IPS DF 4.7 (cell line): ENCODE measurements around the gene ITFG1.
A peak's percentile ranks its signal among the peaks of the same experiment; 100 is the strongest.

Source experiments
- DNase-seq: peaks from one replicate; pipeline ENCODE4 v3.0.0-alpha.2; 2013; ENCODE audit warnings: low spot score; ENCODE audit errors: extremely low read depth

Gene ITFG1

DNA sequence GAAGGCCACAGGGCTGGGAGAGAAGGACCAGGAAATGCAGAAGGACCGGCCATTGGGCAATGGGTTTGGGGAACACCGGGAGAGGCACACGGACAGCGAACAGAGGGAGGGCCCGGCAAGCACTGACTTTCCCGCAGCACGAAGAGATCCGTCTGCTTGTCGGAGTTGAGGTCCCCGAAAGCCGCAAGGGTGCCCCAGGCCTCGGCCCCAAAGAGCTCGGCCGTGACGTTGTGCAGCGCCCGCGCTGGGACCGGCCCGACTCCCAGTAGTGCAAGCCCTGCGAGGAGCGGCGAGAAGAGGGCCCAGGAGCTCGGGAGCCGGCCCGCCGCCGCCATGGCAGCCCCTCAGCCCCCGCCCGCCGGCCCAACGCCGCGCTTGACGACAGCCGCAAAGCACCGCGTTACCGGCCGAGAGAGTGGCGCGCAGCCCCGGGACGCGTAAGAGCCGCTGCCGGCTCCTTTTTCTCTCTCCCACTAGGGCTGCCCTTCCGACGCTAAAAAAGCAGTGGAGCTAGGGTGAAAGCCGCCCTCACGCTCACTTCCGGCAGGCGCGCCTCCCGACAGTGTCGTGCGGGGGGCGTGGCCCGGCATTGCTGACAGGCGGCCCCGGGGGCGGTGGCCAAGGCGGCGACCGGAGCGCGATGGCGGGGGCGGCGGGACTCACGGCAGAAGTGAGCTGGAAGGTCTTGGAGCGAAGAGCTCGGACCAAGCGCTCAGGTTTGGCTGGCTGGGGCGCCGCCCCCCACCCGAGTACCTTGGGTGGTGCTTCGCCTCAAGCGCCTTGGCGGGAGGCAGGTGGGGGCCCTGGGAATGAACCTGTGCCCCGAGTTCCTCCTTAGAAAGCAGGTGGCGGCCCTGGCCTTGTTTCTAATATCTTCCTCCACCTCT is at the start of gene ITFG1, which contains the start of gene PHKB:
ITFG1 (minus strand) TSS at position 353 of the 887 bp plus-strand sequence; CDS start at position 335, 18 bp downstream.
PHKB (plus strand) TSS at position 621 of the 887 bp plus-strand sequence; CDS start at position 641, 20 bp downstream.
- peak; percentile 30 for DNase-seq

DNA sequence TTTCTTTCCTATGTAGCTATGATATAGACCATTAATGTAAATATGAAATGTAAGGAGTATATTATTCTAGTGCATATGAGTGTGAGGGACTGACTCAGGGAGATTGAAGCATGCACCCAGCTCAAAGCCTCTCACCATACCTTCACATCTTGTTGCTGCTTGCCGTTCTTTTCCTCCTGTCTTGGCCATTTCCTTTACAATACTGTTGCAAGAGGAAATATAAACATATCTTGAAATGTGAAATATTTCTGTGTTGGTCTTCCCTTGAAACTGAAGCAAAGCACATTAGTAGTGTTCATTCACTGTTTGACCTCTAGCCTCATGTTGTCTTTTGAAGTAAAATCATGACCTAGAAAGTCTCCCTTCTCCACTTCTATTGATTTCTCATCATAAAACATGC is 46.8 kb upstream of the ITFG1 start:
- DNase-seq: no peak

DNA sequence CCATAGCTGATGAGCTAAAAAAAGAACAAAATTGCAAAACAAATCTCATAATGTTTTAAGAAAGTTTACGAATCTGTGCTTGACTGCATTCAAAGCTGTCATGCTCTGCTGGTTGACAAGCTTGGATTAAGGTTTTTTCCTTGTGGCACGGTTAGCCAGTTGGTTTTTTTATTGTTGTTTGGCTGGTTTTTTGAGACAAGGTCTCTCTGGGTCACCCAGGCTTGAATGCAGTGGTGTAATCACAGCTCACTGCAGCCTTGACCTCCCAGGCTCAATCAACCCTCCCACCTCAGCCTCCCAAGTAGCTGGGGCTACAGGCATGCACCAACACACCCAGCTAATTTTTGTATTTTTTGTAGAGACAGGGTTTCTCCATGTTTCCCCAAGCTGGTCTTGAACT is 45.9 kb upstream of the ITFG1 start:
- no peak for DNase-seq

DNA sequence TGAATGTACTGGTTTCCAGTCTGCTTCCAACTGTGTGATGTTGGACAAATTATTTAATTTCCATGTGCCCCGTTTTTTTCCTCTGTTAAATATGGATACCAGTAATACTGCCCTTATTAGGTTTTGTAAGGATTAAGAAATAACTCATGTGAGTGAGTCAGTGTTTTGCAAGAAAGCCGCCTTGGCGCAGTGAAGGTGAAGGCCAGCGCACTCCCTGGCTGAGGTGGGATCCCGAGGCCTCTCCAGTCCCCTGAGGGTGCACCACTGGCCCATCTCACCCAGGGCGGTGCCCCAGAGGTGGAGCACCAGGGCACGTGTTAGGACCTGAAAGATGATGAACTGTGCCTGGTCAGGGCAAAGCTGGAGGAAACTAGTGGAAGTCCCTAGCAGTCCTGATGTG is 43.7 kb upstream of the ITFG1 start:
- DNase-seq: no peak

DNA sequence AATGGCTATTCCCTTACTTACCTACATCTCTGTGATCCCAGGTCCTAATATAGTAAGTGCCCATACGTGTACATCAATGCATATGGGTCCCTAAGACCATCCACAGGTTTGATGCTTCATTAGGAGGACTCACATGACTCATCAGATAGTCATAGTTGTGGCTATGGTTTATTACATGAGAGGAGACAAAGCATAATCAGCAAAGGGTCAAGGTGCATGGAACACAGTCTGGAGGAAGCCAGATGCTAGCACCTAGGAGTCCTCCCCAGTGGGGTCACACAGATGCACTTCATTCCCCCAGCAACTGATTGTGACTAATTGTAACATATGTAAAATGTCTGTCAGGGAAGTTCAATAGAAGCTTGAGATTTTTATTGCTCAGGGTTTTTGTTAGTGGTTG is 43.1 kb upstream of the ITFG1 start:
- DNase-seq: no peak

DNA sequence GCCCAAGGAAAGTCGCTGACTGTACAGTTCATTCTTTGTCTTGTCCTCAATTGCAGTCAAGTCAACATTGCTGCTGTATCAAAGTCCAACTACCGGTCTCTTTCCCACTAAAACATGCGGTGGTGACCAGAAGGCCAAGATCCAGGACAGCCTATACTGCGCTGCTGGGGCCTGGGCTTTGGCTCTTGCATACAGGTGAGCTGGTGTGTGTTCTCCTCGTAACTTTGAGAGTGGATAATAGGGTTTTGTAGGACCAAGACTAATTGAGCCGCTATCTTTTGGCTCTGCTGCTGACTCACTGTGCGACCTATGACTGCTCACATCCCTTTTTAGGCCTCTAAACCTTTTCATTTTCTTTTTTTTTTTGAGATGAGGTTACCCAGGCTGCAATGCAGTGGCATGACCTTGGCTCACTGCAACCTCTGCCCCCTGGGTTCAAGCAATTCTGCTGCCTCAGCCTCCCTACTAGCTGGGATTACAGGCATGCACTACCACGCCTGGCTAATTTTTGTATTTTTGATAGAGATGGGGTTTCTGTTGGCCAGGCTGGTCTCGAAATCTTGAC is 38.9 kb upstream of the ITFG1 start:
- DNase-seq: no peak

DNA sequence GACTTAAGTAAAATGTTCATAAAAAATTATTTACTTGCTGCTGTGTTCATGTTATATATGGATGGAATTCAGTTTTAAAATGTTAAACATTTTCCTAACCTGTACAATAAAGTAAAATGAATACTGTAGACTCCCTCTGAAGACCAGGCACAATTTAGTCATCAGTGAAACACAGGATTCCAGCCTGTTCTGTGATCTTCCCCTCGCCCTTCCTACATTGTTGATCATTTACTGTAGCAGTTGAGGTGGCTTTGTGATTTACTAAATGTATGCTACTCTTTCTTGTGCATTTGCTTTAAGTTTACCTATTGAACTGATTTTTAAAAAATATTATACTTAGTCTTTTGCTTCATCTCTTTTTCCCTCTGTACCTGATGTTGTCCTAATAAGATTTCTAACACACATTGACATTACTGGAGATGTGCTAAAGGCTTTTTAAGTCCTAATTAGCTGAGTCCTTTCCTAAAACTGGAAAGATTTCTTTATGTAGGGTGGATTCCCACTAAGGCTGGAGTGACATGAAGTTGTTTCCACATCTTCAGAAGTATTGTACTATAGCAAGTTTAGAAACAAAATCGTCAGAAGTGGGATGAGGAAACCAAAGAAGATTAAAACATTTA is 38.3 kb upstream of the ITFG1 start:
- DNase-seq: no peak

DNA sequence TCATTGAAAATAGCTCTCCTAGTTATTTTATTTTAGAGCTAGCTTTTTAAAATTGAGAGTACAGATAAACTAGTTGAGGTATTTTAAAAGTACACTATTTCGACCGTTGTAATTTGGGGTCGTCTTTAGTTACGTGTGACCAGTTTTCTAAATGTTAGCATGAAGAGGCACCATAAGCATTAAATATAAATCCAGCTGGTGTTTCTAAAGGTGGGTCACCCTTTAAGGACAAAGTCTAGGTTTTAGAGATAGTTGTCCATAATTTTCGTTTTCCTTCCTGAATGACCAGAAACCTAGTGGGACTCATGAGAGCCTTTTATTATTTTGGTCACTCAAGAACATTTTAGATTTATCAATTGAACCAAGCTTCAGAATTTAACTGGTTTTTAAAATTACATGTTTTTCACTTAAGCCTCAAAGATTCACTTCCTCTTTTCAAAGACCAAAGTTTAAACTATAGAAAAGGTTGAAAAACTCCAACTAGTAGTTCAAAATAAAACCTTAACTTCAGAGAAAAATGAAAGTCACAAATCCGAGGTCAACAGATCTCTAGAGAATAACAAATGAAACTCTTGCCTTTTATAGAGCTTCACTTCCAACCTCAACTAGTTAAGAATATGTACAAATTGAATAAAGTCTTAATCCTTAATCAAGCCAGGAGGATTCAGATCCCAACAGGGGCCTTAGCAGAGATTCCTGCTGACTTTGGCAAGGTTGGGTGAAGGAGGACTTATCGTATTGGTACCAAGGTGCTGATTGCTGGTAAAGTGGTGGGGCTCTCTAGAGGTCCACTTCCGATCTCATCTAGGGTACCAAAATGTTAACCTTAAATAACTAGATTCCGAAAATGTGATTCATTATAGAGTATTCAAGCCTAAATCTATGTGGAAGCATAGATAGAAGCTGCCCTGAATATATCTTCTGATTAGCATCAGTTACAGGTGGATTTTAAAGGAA is 32.8 kb upstream of the ITFG1 start:
- DNase-seq: no peak

DNA sequence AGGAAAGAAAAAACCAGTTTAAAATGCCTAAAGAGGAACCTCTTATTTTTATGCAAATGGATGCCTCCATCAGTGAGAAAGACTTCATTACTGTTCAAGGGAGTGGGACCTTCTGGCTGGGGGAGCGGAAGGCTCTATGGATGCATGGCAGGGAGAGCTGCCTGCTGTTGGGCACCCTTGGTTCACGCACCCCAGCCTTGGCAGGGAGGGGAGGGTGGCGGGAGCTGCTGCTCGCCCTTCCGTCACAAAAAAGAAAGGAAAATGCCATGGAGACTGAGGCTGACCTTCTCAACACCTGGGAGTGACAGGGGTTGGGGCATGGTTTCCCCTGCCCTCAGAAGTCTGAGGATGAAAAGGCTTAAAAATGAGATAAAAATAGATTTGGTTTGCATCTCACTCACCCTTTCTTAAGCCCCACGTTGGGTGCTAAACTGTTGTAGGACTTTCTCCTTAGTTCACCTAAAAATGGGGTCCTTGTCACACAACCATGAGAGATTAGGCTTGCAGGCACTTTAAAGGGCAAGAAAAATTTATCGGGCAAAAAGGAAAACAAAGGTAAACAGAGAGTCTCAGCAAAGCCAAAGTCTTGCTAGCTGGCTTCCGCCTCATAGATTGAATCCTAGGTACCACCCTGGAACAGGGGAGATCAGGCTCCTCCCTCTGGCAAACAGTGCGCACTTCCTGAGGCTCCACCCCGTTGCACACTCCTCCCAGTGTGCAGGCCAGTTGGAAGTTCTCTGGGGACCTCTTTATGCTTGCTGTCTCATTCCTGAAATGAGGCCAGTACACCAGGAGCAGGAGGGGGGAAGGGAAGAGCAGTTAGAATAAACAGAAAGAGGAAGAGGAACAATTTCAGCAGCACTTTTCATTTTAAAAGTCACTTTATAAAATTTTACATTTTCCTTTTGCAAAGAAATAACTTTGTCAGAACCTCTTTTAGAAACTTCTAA is 31.8 kb upstream of the ITFG1 start:
- DNase-seq: no peak

DNA sequence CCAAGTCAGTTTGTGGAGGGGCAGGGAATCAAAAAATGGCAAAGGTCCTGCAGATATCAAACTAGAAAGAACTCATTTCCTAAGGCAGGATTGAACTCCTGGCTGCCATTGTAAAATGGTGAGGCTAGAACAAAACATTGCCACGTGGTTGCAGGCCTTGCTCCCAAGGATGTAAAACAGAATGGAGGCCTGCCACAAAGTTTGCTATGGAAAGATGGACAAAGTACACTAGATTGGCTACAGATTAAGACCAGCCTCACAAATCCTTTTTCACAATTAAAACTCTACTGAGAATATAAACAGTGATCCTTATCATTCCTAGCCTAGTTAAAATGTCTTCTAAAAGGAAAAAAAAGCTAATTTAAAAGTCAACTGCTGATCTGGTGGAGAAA is 31.2 kb upstream of the ITFG1 start:
- DNase-seq: no peak

DNA sequence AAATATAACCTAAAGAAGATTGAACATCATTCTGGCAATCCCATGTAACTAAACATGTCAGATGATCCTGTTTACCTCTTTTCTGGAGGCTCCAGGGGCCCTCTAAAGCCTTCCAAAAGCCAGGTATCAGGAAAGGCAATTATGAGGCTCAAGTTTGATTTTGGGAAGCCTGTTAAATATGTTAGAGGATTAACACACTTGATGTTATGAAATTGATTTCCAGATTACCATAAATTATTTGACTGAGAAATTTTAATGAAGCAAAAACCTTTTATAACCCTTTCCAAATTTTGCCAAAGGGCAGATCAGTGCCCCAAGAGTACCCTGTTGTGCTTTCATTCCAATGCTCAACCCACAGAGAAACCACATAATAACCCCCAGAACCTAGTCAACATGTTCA is 29.6 kb upstream of the ITFG1 start:
- no peak for DNase-seq

DNA sequence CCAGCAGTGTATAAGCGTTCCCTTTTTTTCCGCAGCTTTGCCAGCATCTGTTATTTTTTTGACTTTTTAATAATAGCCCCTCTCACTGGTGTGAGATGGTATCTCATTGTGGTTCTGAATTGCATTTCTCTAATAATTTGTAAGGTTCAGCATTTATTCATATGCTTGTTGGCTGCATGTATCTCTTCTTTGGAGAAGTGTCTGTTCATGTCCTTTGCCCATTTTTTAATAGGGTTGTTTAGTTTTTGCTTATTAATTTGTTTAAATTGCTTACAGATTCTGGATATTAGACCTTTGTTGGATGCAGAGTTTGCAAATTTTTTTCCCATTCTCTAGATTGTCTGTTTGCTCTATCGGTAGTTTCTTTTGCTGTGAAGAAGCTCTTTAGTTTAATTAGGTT is 27.2 kb upstream of the ITFG1 start:
- DNase-seq: no peak

DNA sequence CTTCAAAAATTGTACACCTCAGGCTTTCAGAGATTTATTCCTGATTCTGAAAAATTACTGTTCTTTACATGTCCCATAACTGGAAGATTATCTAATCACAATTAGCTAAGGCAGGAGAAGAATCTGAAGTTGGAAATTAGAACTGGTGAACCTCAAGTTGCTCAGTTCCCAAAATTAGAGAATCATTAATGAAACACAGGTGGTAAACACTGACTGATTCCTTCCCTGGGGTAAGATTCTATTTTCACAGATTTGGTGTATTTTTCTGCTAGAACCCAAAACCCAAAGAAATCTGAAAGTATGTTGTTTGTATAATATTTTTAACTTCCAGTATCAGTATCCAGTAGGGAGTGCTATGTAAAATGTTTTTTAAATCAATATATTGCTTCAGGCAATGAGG is 26.0 kb upstream of the ITFG1 start:
- no peak for DNase-seq

DNA sequence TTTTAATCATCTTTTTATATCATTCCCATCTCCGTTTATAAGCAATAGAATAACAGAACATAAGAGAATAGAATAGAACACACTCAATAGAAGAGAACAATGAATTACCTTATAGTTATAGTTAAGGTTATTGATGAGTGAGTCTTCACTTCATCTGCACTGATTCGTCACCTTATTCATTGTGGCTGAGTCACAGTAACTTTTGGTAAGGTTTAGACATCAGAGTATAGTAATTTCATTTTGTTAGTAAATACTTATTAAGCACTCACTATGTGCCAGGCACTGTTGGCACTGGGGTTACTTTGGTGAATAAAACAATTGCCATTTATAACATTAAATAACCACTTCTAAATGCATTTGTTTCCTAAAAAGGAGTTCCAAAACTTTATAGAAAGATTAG is 22.8 kb upstream of the ITFG1 start:
- DNase-seq: no peak

DNA sequence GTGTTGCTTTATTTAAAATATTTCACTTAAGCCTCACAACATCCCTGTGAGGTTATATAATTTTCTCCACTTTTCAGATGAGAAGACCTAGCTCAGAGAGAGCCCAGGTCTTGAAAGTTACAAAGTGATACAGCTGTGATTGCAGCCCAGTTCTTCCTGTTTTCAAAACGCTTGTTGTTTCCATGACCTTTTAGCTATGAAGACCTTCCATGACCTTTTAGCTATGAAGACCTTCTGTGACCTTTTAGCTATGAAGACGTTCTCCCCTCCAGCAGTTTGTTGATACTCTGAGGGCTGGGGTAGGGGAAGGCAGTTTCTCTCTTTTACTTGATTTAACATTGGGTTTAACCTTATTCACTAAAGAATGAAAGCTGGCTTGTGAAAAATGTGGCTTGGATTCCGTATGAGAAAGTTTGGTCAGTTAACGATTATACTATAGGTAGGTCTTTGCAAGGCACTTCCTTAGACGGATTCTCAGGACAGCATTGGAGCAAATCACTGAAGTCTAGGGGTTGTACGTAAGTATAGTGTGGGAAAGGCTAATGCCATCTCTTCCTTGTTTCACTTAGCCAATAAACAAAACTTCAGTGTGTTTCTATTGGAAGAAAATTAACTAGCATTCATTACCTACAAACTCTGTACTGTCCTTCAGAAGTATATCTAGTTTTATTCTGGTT is 21.0 kb upstream of the ITFG1 start:
- no peak for DNase-seq

DNA sequence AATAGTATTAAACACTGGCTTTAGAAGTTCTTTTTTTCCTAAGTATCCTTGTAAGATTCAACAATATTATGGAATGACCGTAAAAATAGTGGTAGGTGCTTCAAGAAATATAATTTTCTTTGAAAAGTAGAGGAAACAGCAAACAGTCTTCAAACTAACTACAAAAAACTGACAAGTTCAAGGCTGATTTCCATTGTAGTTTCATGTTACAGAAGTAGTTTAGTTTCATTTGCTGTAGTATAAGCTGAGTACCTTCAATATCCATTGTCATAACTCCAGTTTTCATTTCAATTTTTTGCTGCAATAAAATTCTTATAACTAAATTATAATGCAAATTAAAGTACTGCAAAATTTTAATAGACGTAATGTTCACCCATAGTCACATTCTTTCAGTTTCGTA is 19.5 kb upstream of the ITFG1 start:
- DNase-seq: no peak

DNA sequence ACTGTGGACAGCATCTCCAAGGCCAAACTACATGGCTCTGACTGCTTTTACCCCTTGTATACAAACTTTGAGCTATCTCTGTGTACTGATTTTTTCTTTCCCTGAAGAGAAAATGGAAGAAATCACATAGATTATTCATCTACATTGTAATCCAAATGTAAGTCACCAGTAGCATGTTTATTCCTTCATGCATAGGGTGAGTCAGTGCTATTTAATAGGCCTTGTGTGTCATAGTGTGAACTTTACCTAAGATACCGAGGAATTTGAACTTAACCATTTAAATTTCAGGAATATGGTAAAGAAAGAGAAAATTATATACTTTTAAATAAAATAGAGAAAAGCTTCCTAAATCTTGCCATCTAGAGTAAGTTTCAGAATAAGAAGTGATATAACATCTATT is 16.8 kb upstream of the ITFG1 start:
- DNase-seq: no peak

DNA sequence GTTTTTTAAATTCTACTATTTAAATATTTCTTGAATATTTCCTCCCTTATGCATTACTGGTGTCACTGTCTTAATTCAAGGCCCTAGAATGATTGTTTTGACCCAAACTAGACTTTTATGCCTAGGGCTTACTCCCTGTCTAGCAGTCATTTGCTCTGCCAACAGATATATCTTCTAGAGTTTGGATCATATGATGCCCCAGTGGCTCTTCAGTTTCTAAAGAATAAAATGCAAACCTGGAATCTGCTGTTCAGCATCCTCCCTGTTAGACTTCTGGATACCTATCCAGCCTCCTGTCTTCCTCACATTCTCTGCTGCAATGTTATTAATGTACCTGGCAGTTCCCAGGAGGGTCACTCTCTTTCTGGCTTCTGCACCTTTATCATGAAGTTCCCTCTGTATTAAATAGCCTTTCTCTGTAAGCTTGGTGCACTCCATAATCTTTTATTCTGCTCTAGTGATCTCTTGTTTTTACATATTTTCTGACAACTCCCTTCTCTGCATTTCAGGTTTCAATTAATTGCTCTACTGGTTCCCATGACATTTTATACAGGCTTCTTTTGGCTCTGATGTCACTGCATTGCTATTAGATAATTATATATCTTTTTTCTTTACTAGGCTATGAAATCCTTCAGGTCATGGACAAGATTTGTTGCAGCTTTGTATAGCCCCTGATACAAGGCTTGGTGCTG is 15.9 kb upstream of the ITFG1 start:
- no peak for DNase-seq

DNA sequence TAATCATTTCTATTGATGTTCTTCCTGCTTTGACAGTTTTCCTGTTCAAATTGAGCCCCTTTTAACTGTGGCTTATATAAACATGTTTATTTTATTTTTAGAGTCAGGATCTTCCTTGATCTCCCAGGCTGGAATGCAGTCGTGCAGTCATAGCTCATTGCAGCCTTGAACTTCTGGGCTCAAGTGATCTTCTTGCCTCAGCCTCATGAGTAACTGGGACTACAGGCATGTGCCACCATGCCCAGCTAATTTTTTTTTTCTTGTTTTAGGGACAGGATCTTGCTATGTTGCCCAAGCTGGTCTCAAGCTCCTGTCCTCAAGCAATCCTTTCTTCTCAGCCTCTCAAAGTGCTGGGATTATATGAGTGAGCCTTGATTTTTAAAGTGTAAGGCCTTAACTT is 14.9 kb upstream of the ITFG1 start:
- no peak for DNase-seq
